Activated naive CD4-positive, alpha-beta T cell treated with anti-CD3 and anti-CD28 coated beads, Interleukin-2, amount 50 U/mL, for 16 hours (primary cell): ENCODE results near the gene AGBL4.

ENCODE experiments used
- DNase-seq: peaks from one replicate; pipeline ENCODE4 v3.0.0-alpha.2; 2020

Gene AGBL4

DNA sequence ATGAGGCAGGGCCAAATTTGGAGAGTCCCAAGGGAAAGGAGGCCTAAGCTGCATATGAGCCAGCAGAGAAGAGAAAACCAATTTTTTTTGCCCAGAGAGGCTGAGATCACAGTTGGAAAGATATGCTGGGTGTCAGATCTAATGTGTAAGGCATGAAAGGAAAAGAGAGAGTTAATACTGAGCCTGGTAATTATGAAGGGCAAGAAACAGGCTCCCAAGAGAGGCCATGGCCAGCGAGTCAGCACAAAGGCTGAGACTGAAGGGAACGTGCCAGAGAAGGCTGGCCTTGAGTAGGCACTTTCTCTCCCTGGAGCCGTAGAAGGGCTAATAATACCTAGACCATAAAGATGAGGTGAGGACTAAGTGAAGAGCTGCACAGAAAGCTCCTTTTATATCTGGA lies 1215.3 kb downstream of the AGBL4 start:
- DNase-seq = no peak

DNA sequence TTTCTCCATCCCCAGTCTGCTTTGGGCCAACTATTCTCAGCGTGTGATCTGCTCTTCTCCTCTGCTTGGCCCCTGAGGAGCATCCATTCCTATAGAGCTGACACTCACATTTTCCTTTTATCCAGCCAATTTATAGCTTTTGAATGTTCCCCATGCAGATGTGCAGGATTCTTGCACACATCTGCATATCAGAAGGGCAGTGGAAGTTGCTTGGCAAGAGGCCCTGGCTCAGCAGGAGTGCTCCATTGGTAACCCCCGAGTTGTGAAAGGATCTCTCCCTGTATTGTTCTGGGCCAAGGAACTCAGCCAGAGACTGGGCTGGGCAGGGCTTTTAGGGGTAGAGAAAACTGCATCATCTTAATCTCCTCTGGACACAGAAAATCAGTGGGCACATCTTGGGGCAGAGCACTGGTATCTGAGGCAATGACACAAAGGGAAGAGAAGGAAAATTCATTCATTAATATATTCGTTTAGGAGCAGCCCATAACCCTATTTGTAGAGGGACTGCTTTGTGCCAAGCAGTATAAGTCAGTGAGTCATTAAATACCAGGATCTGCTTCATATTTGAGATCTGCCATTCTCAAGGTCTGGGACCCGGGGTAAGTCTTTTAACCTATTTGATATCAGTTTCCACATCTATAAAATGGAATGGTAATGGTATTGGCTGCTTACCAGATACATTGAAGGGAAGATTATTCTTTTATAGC lies 1216.0 kb downstream of the AGBL4 start:
- no peak for DNase-seq

DNA sequence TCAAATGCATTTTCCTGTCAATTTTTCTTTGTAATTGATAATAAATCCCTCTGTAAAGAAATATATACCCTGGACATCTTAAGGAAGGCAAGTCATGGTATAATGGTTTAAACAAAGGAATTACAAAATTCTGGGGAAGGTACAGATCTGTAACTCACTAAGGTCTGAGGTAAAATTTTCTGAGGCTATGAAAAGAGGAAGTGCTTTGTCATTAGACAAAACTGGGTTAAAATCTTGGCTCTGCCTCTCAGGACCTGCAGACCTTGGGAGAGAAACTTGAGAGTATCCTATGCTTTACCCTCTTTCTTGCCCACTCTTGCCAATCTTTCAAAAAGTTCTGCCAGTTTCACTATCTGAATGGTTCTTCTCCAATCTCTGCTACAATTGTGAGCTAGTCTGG lies 1220.3 kb downstream of the AGBL4 start:
- DNase-seq = no peak

DNA sequence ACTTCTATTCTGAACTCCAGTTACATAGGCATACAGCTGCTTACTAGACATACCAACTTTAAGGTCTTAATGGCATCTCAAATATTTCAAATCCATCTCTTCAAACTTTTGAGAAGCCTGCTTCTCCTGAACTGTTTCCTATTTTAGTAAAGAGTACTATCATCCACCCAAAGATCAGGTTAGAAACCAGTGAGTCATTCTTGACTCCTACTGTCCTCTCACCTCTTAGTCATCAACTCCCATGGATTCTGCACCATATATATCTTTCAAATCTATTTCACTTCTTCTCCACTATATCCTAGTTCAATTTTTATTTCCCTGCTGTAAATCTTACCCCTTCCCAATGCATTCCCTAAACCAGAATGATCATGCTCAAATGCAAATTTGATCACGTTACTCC lies 1228.9 kb downstream of the AGBL4 start:
- no peak for DNase-seq

DNA sequence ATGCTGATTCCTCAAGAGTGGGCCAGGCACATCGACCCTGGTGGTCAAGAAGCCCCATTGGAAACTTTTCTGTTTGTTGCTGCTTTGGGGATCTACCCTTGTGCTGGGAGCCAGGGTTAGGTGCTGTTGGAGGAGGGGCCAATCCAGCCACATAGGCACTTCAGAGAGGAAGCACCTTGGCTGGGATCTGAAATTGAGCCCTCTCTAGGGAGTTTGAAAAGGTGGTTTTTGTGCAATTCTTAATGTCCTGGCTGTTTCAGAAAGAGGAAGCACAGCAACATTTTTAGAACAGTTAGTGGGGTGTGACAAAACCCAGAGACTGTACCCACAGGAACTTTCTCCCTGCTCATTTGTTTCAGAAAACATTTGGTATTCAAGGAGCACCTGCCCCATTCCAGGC lies 1229.9 kb downstream of the AGBL4 start:
- no peak for DNase-seq

DNA sequence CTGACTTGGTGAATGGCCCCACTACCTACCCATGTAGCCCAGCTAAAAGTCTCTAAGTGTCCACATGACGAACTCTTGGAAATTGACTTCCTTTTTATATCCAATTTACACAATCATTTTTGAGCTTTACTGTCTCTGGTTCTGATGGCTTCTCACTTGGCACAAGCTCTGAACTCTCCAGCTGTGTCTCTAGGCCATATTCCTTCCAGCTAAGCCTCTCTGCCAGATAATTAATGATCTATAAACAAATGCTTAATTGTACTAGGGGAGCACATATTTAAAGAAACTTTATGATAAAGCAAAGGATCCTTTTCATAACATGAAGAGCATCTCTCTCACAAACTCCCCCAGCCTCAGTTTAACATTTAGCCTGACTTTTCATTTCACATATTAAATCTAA lies 1230.8 kb downstream of the AGBL4 start:
- DNase-seq = no peak

DNA sequence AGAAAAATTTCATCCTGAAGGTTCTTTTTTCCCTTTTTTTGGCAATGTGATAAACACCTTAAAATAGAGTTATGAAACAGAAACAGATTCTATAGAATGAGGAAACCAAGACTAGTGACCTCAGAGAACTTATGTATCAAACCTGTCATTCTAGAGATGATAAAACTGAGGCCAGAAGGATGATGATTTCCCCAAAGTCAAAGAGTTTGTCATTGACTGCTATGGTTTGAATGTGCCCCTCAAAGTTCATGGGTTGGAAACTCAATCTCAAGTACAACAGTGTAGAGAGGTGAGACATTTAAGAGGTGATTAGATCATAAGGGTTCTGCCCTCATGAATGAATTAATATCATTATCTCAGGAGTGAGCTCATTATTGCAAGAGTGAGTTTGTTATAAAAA lies 1233.4 kb downstream of the AGBL4 start:
- no peak for DNase-seq

DNA sequence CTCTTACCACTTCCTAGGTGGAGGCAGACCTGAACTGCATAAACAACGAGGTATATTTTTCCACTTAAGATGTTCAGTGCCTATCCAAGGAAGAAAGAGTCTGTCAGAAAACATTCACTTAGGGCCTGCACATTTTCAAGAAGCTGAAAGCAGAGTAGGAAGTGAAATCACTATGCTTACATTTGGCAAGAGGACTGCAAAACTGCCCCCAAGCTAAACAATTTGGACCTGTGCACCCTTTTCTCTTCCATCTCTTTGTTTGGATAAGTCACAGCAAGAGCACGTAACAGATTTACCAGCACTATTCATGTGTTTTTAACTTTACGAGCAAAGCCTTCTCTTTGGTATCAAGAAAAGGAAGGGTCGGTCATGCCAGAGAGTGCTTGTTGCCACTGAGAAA lies 1233.9 kb downstream of the AGBL4 start:
- DNase-seq = no peak

DNA sequence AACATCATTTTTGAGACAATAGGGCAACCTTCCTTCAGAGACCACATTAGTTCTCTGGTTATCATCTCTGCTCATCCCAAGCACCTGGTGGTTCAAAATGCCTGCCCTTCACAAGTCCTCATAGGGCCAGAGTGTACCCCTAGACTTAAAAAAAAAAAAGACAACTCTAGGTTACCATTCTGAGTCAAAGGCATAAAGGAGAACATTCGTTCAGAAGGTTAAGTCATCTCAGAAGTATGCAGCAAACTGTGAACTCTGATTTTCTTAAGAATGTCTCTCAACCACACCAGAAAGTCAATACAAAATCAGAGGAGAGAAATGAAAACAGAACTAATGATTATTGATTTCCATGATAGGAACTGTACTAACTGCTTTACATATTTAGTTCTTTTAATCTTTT lies 1237.9 kb downstream of the AGBL4 start:
- DNase-seq = no peak

DNA sequence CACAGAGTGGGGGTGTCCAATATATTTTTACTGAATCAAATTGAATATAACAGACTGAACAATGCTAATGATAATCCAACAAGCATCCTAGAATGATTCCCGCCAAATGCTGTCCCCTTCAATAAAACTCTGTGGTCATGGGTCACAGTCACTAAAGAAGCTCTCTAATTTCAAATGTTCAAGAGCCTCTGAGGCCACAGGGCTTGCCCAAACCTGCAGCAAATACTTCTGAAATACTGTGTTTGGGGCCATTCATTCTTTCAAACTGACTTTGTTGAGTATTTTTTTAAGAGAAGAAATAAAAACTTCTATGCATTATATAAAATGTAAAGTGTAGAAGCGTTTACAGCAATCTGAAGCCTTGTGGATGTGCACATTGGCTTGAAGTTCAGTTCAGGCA lies 1239.5 kb downstream of the AGBL4 start:
- no peak for DNase-seq

DNA sequence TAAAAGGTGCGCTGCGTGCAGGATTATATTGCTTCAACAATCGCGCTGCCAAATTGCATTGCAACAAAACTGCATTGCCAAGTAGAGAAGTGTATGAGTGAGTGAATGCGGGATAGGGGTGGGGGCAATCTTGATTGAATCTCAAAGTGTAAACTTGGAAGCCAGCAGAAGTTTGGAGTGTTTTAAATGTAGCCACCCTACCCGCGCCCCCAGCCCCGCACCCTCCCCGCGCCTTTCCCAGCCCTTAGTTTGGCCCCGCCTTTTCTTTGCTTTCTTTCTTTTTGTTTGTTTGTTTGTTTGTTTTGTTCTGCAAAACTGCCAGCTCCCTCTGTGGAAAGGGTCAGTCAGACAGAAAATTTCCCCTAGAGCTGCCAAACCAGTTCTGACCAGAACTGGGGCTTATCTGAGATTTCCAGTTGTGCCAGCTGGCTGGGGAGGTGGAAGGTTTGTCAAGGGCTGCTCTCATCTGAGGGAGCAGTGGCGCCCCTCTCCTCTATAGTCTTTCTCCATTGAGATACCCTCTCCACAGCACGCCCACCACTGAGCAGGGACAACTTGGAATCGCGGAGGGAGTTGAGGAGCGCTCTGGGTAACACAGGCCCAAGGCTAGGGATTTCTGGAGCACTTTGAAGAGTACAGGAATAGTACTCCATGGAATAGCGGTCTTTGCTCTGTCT lies 1246.4 kb downstream of the AGBL4 start:
- DNase-seq = no peak

DNA sequence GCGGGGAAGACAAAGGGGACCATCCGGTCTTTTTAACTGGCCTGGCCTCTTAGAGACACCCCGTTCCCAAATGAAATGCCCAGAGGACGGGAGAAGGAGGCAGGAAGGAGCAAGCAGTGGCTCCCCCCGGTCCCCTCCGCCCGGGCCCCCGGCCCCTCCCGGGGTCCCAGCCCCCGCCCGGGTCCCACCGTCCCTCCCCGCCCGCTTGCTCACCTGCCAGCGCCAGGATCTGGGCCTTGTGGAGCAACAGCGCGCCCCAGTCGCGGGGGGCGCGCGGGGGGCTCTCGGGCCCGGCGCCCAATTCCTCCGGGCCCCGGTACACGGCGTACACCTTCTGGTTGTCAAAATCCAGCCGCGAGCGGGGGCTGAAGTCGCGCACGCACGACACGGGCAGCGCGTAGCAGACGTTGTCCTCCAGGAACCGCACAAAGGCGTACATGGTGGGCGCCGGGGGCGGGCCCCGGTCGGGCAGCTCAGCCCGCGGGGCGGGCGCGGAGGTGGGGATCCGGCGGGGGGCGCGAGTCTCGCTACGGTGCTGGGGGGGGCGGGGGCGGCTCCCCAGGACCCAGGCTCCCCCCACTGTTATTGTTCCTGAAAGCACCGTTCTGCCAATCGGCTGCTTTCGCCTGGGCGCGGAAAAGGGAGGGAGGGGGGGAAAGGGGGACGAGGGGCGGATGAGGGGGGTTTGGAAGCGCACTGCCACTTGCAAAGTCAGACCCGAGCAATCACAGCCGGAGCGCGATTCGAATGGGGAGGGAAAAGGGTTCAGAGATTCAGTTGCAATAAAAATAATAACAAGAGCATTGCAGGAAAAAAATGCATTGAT lies 1247.1 kb downstream of the AGBL4 start, which contains the start of gene BEND5:
Gene BEND5 (minus strand): TSS at position 499 of the 826 bp plus-strand sequence. CDS start 60 bp downstream, at position 439.
- peak; percentile 63 for DNase-seq

DNA sequence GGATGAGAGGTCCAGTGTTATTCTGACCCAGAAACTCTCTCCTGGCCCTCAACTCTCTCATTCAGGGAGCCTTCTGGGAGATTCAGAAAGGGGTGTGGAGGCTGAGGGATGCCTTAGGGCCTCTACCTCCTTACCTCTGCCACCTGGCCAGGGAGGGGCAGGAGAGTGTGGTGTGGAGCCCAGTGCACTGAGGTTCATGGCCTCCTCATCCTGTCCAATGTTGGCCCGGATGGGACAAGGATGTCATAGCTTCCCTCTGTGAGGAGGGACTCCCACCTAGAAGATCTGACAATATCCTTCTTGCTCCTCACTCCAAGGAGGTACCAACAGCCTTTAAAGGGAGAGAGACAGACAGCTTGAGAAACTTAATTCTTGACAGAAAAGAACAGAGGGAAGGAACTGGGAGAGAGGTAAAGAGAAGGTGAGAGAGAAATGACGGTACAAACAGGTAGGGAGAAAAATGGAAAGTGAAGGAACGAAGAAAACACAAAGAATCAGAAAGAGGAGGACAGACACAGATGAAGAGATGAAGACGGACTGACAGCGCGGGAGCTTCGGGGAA lies 1247.8 kb downstream of the AGBL4 start:
- no peak for DNase-seq

DNA sequence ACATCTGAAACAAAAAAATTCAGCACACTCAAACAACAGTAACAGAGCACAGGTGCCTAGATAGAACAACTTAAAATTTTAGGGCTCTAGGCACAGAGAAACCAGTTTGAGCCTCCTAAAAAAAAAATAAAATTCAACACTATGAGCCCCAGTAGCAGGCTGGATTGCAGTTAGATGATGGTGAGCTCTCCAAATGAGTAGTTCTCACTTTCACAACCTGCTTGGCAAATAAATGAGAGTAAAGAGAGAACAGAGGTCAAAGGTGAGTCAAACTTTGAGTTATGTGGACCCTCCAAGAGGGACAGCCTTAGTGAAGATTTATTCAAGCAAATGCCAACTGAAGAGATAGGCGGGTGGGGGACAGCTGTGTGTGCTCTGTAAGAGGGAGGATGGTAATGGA lies 1250.6 kb downstream of the AGBL4 start:
- DNase-seq = no peak

DNA sequence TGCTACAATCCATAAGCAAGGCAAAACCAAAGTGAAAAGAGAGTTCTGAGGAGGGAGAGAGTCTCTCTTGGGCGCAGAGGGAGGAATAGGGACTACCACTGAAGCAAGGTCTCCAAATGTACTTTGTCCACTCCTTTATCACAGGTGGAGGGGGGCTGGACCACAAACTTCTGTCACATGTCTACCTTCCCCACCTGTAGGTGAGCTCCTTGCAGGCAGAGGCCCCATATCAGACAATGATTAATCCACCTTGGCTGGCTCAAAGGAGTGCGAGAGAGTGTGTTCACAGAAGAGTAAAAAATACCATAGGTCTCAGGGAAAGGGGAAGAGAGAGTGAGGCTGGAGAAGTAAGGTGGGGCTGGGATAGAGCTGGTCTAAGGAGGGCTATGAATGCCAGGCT lies 1251.5 kb downstream of the AGBL4 start:
- DNase-seq = no peak

DNA sequence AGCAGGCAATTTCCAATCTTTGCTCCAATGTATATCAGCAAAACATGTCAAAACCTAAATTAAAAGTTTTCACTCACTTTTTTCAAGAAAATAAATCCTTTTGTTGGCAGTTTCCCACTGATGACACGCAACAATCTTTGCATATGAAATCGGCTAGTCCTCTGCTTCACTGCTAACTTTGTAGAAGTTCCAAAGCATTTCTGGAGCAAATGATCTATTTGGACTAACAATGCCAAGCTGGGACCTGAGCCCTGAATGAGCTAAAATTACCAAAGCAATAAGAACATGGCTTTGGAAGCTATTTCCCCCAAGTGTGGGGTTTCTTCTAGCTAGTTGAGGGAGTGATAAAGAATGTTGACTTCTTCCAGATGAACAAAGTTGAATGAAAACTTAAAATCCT lies 1252.2 kb downstream of the AGBL4 start:
- DNase-seq = no peak

DNA sequence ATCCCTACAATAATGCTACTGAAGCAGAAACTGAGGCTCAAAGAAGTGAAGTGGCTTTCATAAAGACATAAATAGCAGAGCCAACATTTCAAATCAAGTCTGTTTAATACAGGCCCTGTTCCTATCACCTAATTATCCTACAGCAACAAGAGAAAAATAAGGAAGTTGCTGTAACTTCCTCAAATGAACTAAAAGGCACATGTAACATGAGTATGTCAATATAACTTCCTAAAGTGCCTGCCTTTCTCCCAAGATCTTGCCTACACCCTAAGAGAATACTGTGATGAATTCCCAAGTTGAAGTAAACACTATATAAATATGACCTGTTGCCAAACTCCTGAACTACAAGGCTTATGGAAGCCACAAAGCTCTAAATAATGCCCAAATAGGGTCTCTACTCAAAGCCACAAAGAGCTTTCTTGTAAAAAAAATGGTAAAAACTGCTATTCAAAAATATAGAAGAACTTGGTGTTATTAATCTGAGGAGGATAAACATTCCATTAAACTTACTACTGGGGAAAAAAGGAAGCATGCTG lies 1255.7 kb downstream of the AGBL4 start:
- DNase-seq = no peak

DNA sequence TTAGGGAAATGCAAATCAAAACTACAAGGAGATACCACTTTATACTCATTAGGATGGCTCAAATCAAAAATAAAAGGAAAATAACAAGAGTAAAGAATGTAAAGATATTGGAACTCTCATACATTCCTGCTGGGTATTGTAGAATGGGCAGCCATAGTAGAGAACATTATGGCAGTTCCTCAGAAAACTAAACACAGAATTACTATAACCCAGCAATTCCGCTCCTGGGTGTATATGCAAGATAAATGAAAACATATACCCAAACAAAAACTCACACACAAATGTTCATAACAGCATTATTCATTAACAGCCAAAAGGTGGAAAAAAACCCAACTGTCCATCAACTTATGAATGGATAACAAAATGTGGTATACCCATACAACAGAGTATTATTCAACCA lies 1258.4 kb downstream of the AGBL4 start:
- no peak for DNase-seq

DNA sequence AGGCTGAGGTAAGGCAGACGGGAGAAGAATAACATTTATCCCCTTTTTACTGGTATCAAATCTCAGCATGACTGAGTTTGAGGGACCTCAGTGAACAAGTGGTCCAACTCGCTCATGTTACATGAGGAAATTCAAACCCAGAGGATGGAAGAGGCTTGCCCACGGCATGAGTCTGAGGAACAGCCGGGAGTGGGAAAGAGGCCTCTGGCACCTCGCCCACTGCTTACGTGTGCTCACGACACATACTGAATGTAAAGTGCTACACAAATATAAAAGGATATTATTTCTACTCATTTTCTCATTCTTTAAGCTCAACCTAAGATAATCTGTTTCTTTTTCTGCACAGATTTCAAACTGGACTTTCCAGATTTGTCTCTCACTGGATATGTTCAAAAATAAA lies 1261.8 kb downstream of the AGBL4 start:
- no peak for DNase-seq

DNA sequence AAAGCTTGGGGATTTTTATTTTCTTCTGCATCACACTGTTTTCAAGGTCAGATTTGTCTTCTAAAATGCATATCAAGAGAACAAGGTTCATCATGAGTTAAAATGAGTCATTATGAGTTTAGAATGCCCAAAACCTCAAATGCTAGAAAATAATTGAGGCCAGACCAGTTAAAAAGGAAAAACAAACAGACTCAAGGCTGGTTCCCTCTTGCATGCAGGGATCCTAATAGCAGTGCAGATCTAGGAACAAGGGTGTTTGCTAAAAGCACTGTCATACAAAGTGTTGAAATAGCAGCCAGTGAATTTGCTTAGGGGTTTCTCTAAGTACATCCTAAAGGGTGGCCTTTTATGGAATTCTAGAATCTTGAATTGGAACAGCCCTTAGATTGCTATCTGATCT lies 1262.3 kb downstream of the AGBL4 start:
- DNase-seq = no peak

DNA sequence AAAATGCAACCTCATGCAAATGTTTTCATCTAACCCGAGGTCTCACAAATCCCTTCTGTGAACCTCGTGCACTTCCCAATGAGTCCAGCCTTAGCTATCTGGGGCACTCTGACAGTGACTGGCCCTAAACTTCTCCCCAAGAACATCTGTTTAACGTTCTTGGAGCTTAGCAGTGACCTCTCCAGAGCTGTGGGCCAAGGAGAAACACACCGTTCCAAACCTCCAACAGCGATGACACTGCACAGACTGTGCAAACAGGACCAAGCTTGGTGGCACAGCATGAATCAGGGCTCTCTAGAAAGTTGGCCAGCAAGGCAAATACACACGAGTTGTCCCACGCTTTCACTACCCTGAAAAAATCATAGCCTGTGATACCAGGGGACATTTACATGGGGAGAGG lies 1262.9 kb downstream of the AGBL4 start:
- DNase-seq = no peak

DNA sequence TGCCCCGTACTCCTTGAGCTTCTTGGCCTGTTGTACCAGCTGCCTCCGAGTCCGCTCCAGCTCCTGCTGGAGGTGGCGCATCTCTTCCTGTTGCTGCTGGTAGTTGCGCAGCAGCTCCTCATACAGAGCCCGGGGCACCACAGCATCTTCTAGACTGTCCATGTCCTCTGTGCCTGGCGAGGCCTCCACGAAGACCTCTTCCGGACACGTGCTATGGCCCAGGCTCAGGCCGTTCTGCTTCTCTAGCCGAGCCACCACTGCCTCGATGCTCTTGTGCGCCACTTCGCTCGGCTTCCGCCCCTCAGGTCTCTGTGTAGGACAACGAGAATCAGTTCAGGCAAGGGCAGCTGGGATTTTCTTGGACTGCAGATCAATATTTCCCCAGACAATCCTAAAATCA lies 1264.8 kb downstream of the AGBL4 start:
- DNase-seq = no peak

DNA sequence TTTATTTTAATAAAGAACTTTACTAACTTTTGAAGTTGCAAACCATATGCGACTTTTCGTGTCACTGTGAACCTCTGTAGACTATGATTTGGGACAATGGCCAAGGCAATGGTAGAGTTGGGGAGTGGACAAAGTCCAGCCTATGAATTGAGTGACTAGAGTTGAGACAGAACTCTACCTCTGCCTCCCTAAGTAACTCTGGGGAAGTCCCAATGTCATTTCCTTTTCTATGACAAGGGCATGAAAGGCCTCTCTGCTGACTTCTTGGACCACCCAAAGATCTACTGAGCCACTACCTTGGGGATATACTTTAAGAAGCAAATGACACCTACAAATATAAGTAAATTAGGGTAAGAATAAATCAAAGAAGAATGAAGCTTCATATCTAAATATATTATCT lies 1266.4 kb downstream of the AGBL4 start:
- DNase-seq = no peak
